Adipocyte (in vitro differentiated cells): ENCODE results near the gene DHRSX.
"Not testable (repeated sequence)": the region's sequence is repeated elsewhere in the genome, so short reads cannot be mapped to it uniquely, and the experiment has no call there.

Experiments used
- DNase-seq: peaks from one replicate; pipeline ENCODE4 v3.0.0-alpha.2; 2015; ENCODE audit warnings: low read depth
- H3K27me3 ChIP-seq: replicated peaks from 2 replicates; pipeline ENCODE4 v1.7.0; 2013; ENCODE audit warnings: mild to moderate bottlenecking, low read length, moderate library complexity; ENCODE audit not compliant: control insufficient read depth, insufficient read depth
- H3K36me3 ChIP-seq: 2 replicates; pipeline ENCODE4 v1.7.0; 2013; ENCODE audit warnings: low read length, mild to moderate bottlenecking, moderate library complexity; ENCODE audit not compliant: control insufficient read depth, insufficient read depth, severe bottlenecking
- H3K4me1 ChIP-seq: 2 replicates; pipeline ENCODE4 v1.7.0; 2013; ENCODE audit warnings: mild to moderate bottlenecking, low read length, moderate library complexity; ENCODE audit not compliant: control insufficient read depth, insufficient read depth
- H3K4me3 ChIP-seq: 2 replicates; pipeline ENCODE4 v1.7.0; 2013; ENCODE audit warnings: mild to moderate bottlenecking, low read length, moderate library complexity
- H3K9ac ChIP-seq: 2 replicates; pipeline ENCODE4 v1.7.0; 2013; ENCODE audit warnings: mild to moderate bottlenecking, low read length, moderate library complexity
- H3K9me3 ChIP-seq: 2 replicates; pipeline ENCODE4 v1.7.0; 2013; ENCODE audit warnings: mild to moderate bottlenecking, low read length, moderate library complexity; ENCODE audit not compliant: control insufficient read depth

DHRSX gene

GRCh38 chrX:2483398-2484060 lies 17.2 kb downstream of the DHRSX start:
- H3K9ac ChIP-seq = peak overlapping the region; percentile 84
- peak overlapping the region; percentile 77 for H3K4me3 ChIP-seq
- H3K36me3 ChIP-seq = peaks cover 24% of the 10 kb centered on the region
- no peaks in the 10 kb centered on the region for H3K9me3 ChIP-seq
- no peak for DNase-seq
- H3K4me1 ChIP-seq = peaks cover 16% of the 10 kb centered on the region
- no peaks in the 10 kb centered on the region for H3K27me3 ChIP-seq

GRCh38 chrX:2481597-2481996 lies 19.2 kb downstream of the DHRSX start:
- H3K4me1 ChIP-seq = peaks cover 16% of the 10 kb centered on the region
- H3K36me3 ChIP-seq, H3K27me3 ChIP-seq, H3K9ac ChIP-seq, H3K4me3 ChIP-seq, H3K9me3 ChIP-seq, DNase-seq: not testable (repeated sequence)

- H3K4me3 ChIP-seq, H3K9ac ChIP-seq, H3K36me3 ChIP-seq, DNase-seq, H3K9me3 ChIP-seq, H3K27me3 ChIP-seq: not testable (repeated sequence)
- H3K4me1 ChIP-seq = peaks cover 13% of the 10 kb centered on the region
These were observed 20.8 kb downstream of the DHRSX start for GRCh38 chrX:2479982-2480381.

- DNase-seq = no peak
- no peaks in the 10 kb centered on the region for H3K9me3 ChIP-seq
- no peak overlapping the region for H3K9ac ChIP-seq
- H3K27me3 ChIP-seq = no peaks in the 10 kb centered on the region
- no peaks in the 10 kb centered on the region for H3K36me3 ChIP-seq
- peaks cover 7% of the 10 kb centered on the region for H3K4me1 ChIP-seq
- no peak overlapping the region for H3K4me3 ChIP-seq
These were observed 21.4 kb downstream of the DHRSX start for GRCh38 chrX:2479420-2479780.

GRCh38 chrX:2478546-2479419 lies 22.0 kb downstream of the DHRSX start:
- Histone ChIP-seq H3K4me3 (no peak overlapping the region), H3K9me3 (no peaks in the 10 kb centered on the region), H3K4me1 (peaks cover 1% of the 10 kb centered on the region), H3K27me3 (no peaks in the 10 kb centered on the region), H3K36me3 (no peaks in the 10 kb centered on the region), H3K9ac (no peak overlapping the region)
- no peak for DNase-seq

- H3K4me1 ChIP-seq, DNase-seq, H3K27me3 ChIP-seq: not testable (repeated sequence)
These were observed 23.5 kb downstream of the DHRSX start for GRCh38 chrX:2477313-2477712.

GRCh38 chrX:2474963-2475726 lies 25.6 kb downstream of the DHRSX start:
- Histone ChIP-seq H3K4me1 (no peaks in the 10 kb centered on the region), H3K4me3 (no peak overlapping the region), H3K27me3 (no peaks in the 10 kb centered on the region), H3K9ac (no peak overlapping the region), H3K9me3 (no peaks in the 10 kb centered on the region), H3K36me3 (no peaks in the 10 kb centered on the region)
- DNase-seq = no peak

More at GRCh38 chrX:2477313-2477712, 23.5 kb downstream of the DHRSX start:
- H3K36me3 ChIP-seq, H3K9me3 ChIP-seq, H3K9ac ChIP-seq, H3K4me3 ChIP-seq: not testable (repeated sequence)

GRCh38 chrX:2474280-2474962 lies 26.4 kb downstream of the DHRSX start:
- no peaks in the 10 kb centered on the region for H3K27me3 ChIP-seq
- no peaks in the 10 kb centered on the region for H3K9me3 ChIP-seq
- H3K9ac ChIP-seq = no peak overlapping the region
- DNase-seq = no peak
- no peaks in the 10 kb centered on the region for H3K4me1 ChIP-seq
- H3K36me3 ChIP-seq = no peaks in the 10 kb centered on the region
- H3K4me3 ChIP-seq = no peak overlapping the region

- not testable (repeated sequence) for H3K36me3 ChIP-seq, H3K4me3 ChIP-seq, H3K27me3 ChIP-seq, DNase-seq, H3K4me1 ChIP-seq, H3K9me3 ChIP-seq, H3K9ac ChIP-seq
These were observed 27.7 kb downstream of the DHRSX start for GRCh38 chrX:2473064-2473463.

GRCh38 chrX:2471641-2472040 lies 29.1 kb downstream of the DHRSX start:
- Histone ChIP-seq H3K36me3 (no peaks in the 10 kb centered on the region), H3K27me3 (no peaks in the 10 kb centered on the region), H3K9me3 (no peaks in the 10 kb centered on the region), H3K9ac (no peak overlapping the region), H3K4me3 (no peak overlapping the region), H3K4me1 (no peaks in the 10 kb centered on the region)
- no peak for DNase-seq

- H3K4me1 ChIP-seq, H3K36me3 ChIP-seq, DNase-seq, H3K27me3 ChIP-seq, H3K9ac ChIP-seq, H3K9me3 ChIP-seq, H3K4me3 ChIP-seq: not testable (repeated sequence)
These were observed 29.6 kb downstream of the DHRSX start for GRCh38 chrX:2471126-2471525.
